Skeletal muscle tissue (tissue), 5 donors: ENCODE measurements around the gene THPO. TPM values are rescaled to one million over a fixed set of nuclear protein-coding genes. Genes with fewer than 3 reads are reported as not detected.

Experiments used
- H3K27ac ChIP-seq: one replicate; pipeline ENCODE4 v1.7.0; 2013; ENCODE audit warnings: mild to moderate bottlenecking, low read depth, low read length, inconsistent platforms
- H3K27me3 ChIP-seq, 3 donors: one replicate each; pipeline ENCODE4 v1.7.0; 2013; ENCODE audit warnings: low read length in 3 of 3; ENCODE audit not compliant: control insufficient read depth in 3 of 3, insufficient read depth in 3 of 3
- H3K36me3 ChIP-seq, 3 donors: one replicate each; pipeline ENCODE4 v1.7.0; 2013; ENCODE audit warnings: low read length in 3 of 3; ENCODE audit not compliant: control insufficient read depth in 3 of 3, insufficient read depth in 3 of 3
- H3K4me1 ChIP-seq, 3 donors: one replicate each; pipeline ENCODE4 v1.7.0; 2013; ENCODE audit warnings: low read length in 3 of 3, mild to moderate bottlenecking in 3 of 3; ENCODE audit not compliant: control insufficient read depth in 3 of 3, insufficient read depth in 3 of 3
- H3K4me3 ChIP-seq, 3 donors: one replicate each; pipeline ENCODE4 v1.7.0; 2013; ENCODE audit warnings: low read length in 3 of 3
- H3K9ac ChIP-seq, 3 donors: one replicate each; pipeline ENCODE4 v1.7.0; 2013; ENCODE audit warnings: low read length in 3 of 3, mild to moderate bottlenecking in 3 of 3, moderate library complexity in 2 of 3, low read depth in 1 of 3
- H3K9me3 ChIP-seq, 3 donors: one replicate each; pipeline ENCODE4 v1.7.0; 2013; ENCODE audit warnings: low read length in 3 of 3; ENCODE audit not compliant: control insufficient read depth in 3 of 3
- small RNA-seq: library from RNA; depleted of rRNA; stranded (forward); fragments of <200 nt; gene quantifications from one replicate; pipeline ENCODE3, GENCODE V24; 2014
- total RNA-seq: library from RNA; depleted of rRNA; stranded (reverse); fragments of >200 nt; gene quantifications from one replicate; pipeline ENCODE4 v1.2.3, GENCODE V29; 2014
- donor health status: Osteomylitis.

The THPO gene
- total RNA-seq, 1 donor from 2014 or later: under 0.01 TPM

DNA sequence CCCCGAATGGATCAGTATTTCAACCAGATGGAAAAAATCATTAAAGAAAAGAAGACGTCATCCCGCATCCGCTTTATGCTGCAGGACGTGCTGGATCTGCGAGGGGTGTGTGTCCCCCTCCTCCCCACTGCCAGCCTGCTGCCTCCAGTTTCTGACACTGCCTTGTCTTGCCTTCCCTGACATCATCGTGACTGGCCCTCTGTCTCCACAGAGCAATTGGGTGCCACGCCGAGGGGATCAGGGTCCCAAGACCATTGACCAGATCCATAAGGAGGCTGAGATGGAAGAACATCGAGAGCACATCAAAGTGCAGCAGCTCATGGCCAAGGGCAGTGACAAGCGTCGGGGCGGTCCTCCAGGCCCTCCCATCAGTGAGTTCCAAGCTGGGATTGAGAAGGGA lies 52.7 kb downstream of the THPO start:
- no peak overlapping the region for H3K27ac ChIP-seq
- peaks cover 41 to 53% (median 43%) of the 10 kb centered on the region in 3 donors for H3K4me1 ChIP-seq
- H3K9ac ChIP-seq: no peak overlapping the region
- no peaks in the 10 kb centered on the region for H3K27me3 ChIP-seq
- H3K4me3 ChIP-seq: no peak overlapping the region
- H3K9me3 ChIP-seq: no peaks in the 10 kb centered on the region
- H3K36me3 ChIP-seq: peaks cover 93 to 97% (median 94%) of the 10 kb centered on the region in 3 donors

DNA sequence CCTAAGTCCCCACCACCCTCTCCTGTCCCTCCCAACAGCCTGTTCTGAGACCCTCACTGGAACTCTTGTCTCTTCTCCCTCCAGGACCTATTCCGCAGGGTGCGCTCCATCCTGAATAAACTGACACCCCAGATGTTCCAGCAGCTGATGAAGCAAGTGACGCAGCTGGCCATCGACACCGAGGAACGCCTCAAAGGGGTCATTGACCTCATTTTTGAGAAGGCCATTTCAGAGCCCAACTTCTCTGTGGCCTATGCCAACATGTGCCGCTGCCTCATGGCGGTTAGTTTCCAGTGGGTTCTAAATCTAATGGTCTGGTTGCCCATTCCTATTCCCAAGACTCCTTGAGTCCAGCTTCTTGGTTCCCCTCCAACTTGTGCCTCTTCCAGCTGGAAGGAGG lies 54.3 kb downstream of the THPO start:
- H3K9me3 ChIP-seq: no peaks in the 10 kb centered on the region
- H3K27me3 ChIP-seq: no peaks in the 10 kb centered on the region
- peaks cover 80 to 84% (median 82%) of the 10 kb centered on the region in 3 donors for H3K36me3 ChIP-seq
- H3K9ac ChIP-seq: peak overlapping the region in 2 of 3 donors; percentile 8 to 20
- H3K4me1 ChIP-seq: peaks cover 55 to 66% (median 56%) of the 10 kb centered on the region in 3 donors
- peak overlapping the region; percentile 98 for H3K27ac ChIP-seq
- peak overlapping the region in 1 of 3 donors; percentile 9 for H3K4me3 ChIP-seq

- Histone ChIP-seq H3K9ac (peak overlapping the region; percentile 20 to 91 (median 90)), H3K27me3 (no peaks in the 10 kb centered on the region), H3K4me3 (peak overlapping the region; percentile 51 to 80 (median 79)), H3K9me3 (no peaks in the 10 kb centered on the region), H3K36me3 (peaks cover 74 to 77% (median 75%) of the 10 kb centered on the region in 3 donors), H3K27ac (peak overlapping the region; percentile 98), H3K4me1 (peaks cover 58 to 74% (median 59%) of the 10 kb centered on the region in 3 donors)
These were observed 55.1 kb downstream of the THPO start for GRCh38 chr3:184322731-184323487.

Small RNA genes lying within 50 kb of the gene (small RNA-seq; reads per million reads assigned to genes)
- gene SNORD66: 443 reads per million, percentile 98 among the genes with 10 or more reads in this experiment

Other genes starting within 250 kb of the THPO start
- gene EIF2B5, start 242.8 kb downstream of the THPO start, total RNA-seq: 38.1 TPM
- 23.5 TPM for gene DVL3, start 222.8 kb downstream of the THPO start, total RNA-seq
- gene AP2M1, start 203.4 kb downstream of the THPO start, total RNA-seq: 168 TPM
- 45.9 TPM for gene ABCF3, start 192.0 kb downstream of the THPO start, total RNA-seq
- not detected for gene VWA5B2, start 148.6 kb downstream of the THPO start, total RNA-seq
- 17.2 TPM for gene ALG3, start 129.2 kb downstream of the THPO start, total RNA-seq
- 2.1 TPM for gene EEF1AKMT4, start 128.5 kb downstream of the THPO start, total RNA-seq
- gene CAMK2N2, start 116.7 kb downstream of the THPO start, total RNA-seq: not detected
- not detected for gene ECE2, start 102.2 kb downstream of the THPO start, total RNA-seq
- 259 TPM for gene PSMD2, start 79.0 kb downstream of the THPO start, total RNA-seq
- 162 TPM for gene EIF4G1, start 63.6 kb downstream of the THPO start, total RNA-seq
- 9.4 TPM for gene FAM131A, start 40.6 kb downstream of the THPO start, total RNA-seq
- 2.6 TPM for gene CLCN2, start 16.6 kb downstream of the THPO start, total RNA-seq
- 44.4 TPM for gene POLR2H, start 16.5 kb downstream of the THPO start, total RNA-seq
- 14.1 TPM for gene CHRD, start 1.8 kb upstream of the THPO start, total RNA-seq
- 27.7 TPM for gene EPHB3, start 183.6 kb upstream of the THPO start, total RNA-seq